IPS-18a (cell line): ENCODE results near the gene C19orf25.
"Not testable (repeated sequence)": the region's sequence is repeated elsewhere in the genome, so short reads cannot be mapped to it uniquely, and the experiment has no call there.

Source experiments
- H3K27ac ChIP-seq: one replicate; pipeline ENCODE4 v1.5.1; 2013; ENCODE audit warnings: low read length
- H3K27me3 ChIP-seq: one replicate; pipeline ENCODE4 v1.6.1; 2013; ENCODE audit warnings: mild to moderate bottlenecking, low read length; ENCODE audit not compliant: control insufficient read depth, insufficient read depth
- H3K36me3 ChIP-seq: one replicate; pipeline ENCODE4 v1.6.1; 2013; ENCODE audit warnings: low read depth, low read length; ENCODE audit not compliant: control insufficient read depth
- H3K4me1 ChIP-seq: one replicate; pipeline ENCODE4 v1.6.1; 2013; ENCODE audit warnings: low read depth, low read length; ENCODE audit not compliant: control insufficient read depth
- H3K4me3 ChIP-seq: one replicate; pipeline ENCODE4 v1.5.1; 2013; ENCODE audit warnings: low read length
- H3K9ac ChIP-seq: one replicate; pipeline ENCODE4 v1.6.1; 2013; ENCODE audit warnings: mild to moderate bottlenecking, low read length, moderate library complexity
- H3K9me3 ChIP-seq: one replicate; pipeline ENCODE4 v1.6.1; 2013; ENCODE audit warnings: low read depth, low read length; ENCODE audit not compliant: control insufficient read depth

C19orf25 gene

DNA sequence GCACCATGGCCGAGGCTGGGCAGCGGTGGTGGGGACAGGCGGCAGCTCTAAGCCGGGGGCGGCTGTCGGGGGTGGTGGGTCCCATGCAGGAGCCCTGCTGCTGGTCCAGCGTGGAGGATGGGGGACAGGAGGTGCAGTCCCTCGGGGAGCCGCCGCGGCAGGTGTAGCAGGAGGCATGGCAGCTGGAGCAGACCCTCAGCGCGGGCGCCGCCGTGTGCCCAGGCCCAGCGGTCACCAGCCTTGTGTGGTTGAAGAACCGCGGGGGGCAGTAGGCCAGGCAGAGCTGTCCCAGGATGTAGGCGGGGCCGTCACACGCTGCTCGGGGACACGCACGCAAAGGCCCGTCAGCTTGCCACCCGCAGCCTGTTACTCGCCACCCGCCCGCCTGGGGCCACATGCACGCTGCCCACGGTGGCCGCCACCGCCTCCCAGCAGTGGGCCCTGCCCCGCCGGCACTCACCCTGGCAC lies 2.9 kb upstream of the C19orf25 start:
- Histone ChIP-seq H3K4me3 (no peak overlapping the region), H3K9ac (no peak overlapping the region), H3K27me3 (no peaks in the 10 kb centered on the region)

DNA sequence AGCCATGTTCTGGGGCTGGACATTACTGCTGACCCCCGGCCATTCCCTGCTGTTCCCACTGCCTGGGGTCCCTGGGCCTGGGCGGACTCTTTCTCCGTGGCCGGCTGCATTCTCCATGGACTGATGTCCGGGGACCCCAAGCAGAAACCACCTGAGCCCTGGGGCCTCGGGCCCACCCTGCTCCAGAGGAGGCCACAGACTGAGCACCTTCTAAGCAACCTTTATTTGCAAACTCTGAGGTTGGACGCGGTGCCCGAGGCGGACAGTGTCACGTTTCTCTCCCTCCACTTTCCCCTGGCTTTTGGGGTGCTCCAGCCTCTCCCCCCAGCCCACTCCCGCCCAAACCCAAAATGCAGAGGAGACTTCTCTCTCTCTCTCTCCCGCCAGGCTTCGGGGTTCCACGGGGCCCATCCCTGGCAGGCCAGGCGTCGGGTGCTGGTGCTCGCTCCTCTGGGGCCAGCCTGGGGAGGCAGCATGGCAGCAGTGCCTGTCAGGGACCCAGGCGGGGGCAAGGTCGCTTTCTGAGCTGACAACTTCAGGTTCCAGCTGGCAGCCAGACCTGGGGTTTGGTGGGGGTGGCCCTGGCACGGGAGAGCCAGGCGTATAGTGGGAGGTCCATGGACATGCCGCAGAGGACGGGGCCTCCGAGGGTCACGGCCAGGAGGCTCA lies 2.3 kb upstream of the C19orf25 start:
- no peaks in the 10 kb centered on the region for H3K36me3 ChIP-seq
- H3K27ac ChIP-seq: no peak overlapping the region
- H3K4me1 ChIP-seq: no peaks in the 10 kb centered on the region
- no peaks in the 10 kb centered on the region for H3K27me3 ChIP-seq
- H3K9ac ChIP-seq: no peak overlapping the region
- no peaks in the 10 kb centered on the region for H3K9me3 ChIP-seq
- no peak overlapping the region for H3K4me3 ChIP-seq

More for the DNA sequence above, 2.9 kb upstream of the C19orf25 start:
- no peaks in the 10 kb centered on the region for H3K4me1 ChIP-seq
- H3K27ac ChIP-seq: no peak overlapping the region
- no peaks in the 10 kb centered on the region for H3K9me3 ChIP-seq
- no peaks in the 10 kb centered on the region for H3K36me3 ChIP-seq

DNA sequence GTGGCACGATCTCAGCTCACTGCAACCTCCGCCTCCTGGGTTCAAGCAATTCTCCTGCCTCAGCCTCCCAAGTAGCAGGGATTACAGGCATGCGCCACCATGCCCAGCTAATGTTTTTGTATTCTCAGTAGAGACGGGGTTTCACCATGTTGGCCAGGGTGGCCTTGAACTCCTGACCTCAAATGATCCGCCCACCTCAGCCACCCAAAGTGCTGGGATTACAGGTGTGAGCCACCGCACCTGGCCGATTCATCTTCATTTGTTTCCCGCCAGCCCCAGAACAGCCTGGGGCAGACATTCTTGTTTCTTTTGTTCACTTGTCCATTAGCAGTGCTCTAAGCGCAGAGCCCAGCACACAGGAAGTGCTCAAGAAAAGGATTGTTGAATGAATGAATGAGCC lies 2.0 kb downstream of the C19orf25 start:
- not testable (repeated sequence) for H3K4me3 ChIP-seq, H3K27ac ChIP-seq, H3K4me1 ChIP-seq, H3K36me3 ChIP-seq, H3K9ac ChIP-seq, H3K9me3 ChIP-seq
- peaks cover 19% of the 10 kb centered on the region for H3K27me3 ChIP-seq

DNA sequence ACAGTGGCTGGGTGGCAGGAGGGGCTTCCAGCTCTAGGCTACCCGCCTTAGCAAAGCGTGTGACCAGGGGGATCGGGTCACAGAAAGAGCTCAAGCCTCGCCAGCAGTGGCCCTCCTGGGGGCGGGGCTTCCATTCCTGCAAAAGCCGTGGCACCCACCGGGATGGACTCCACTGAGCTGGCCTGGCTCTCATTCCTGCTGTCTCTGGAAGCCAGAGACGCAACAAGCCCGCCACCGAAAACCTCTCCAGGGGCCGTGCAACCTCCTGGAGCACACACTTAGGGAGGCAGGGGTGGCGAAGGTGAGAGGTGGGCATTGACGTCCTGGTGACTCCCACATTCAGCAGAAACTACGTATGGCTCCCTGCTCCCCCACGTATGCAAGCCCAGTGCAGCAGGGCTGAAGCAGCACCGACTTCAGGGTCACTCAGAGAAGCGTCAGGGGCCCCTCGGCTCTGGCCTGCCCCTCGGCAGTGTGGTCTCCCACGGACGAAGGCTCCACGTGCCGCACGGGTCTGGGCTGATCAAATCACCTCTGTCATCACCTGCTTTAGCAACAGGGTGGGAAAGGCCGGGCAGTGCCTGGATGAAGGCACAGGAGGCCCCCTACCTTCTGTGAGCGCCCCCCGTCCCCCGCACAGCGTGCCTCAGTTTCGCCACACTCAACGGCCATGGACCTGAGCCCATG lies 3.1 kb downstream of the C19orf25 start:
- Histone ChIP-seq H3K9ac (no peak overlapping the region), H3K9me3 (no peaks in the 10 kb centered on the region), H3K4me3 (no peak overlapping the region), H3K4me1 (no peaks in the 10 kb centered on the region), H3K36me3 (no peaks in the 10 kb centered on the region), H3K27me3 (peaks cover 30% of the 10 kb centered on the region), H3K27ac (no peak overlapping the region)

DNA sequence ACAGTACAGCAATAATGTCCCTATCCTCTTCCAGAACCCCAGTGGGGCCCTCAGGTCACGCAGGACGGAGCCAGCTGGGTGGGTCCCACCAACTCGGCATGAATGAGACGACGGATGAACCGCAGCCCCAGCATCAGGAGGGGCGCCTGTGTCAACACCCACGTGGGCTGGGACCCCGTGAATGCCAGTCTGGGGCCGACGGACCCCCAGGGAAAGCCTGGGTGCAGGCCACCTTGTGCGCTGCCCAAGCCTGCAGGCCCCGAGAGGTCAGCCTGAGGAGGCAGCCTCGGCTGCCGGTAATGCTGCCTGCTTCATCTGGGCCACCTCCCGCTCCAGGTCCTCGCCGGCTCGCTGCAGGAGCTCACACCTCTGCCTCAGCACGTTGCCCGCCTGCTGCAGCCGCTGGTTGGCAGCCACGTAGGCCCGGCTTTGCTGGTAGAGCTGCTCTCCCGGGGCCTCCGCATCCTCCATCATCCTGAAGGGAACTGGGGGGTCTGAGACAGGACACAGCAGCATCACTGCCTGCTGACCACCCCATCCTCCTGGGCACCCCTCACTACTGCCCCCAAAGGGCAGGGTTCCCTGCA lies 4.2 kb downstream of the C19orf25 start:
- peaks cover 40% of the 10 kb centered on the region for H3K27me3 ChIP-seq
- H3K4me3 ChIP-seq: no peak overlapping the region
- no peaks in the 10 kb centered on the region for H3K36me3 ChIP-seq
- no peaks in the 10 kb centered on the region for H3K4me1 ChIP-seq
- no peak overlapping the region for H3K27ac ChIP-seq
- H3K9me3 ChIP-seq: no peaks in the 10 kb centered on the region
- H3K9ac ChIP-seq: no peak overlapping the region

DNA sequence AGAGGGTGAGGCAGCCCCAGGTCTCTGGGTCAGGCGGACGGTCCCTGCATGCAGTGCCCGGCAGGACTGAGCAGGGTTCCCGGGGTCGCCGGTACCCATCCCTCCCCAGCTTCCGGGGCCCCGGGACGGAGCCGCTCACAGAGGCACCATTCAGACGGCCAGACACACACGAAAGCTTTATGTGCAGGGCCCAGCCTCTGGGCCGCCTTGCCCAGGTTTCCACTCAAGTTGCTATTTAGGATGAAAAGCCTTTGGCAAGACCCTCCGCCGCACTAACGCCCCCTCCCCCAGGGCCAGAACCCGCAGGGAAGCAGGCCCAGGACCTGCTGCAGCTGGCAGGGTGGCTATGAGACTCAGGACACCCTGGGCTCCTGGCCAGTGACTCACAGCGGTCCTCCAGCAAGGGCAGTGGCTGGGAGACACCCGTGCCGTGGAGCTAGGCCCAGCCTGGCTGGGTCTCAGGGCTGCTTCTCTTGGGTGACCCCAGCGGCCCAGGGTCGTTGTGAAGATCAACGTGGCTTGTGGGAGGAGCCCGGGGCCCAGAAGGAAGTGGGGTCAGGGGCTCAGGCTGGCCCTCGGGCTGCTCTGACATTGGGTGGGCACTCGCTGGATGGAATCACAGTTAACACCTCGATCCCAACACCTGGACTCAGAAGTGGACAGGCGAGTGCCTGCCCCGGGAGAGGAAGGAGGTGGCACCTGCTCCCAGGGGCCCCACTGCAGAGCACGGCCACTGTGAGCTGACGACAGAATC lies 4.8 kb downstream of the C19orf25 start:
- H3K27ac ChIP-seq: no peak overlapping the region
- no peaks in the 10 kb centered on the region for H3K4me1 ChIP-seq
- H3K4me3 ChIP-seq: no peak overlapping the region
- H3K9ac ChIP-seq: no peak overlapping the region
- no peaks in the 10 kb centered on the region for H3K9me3 ChIP-seq
- H3K36me3 ChIP-seq: no peaks in the 10 kb centered on the region
- peaks cover 47% of the 10 kb centered on the region for H3K27me3 ChIP-seq

DNA sequence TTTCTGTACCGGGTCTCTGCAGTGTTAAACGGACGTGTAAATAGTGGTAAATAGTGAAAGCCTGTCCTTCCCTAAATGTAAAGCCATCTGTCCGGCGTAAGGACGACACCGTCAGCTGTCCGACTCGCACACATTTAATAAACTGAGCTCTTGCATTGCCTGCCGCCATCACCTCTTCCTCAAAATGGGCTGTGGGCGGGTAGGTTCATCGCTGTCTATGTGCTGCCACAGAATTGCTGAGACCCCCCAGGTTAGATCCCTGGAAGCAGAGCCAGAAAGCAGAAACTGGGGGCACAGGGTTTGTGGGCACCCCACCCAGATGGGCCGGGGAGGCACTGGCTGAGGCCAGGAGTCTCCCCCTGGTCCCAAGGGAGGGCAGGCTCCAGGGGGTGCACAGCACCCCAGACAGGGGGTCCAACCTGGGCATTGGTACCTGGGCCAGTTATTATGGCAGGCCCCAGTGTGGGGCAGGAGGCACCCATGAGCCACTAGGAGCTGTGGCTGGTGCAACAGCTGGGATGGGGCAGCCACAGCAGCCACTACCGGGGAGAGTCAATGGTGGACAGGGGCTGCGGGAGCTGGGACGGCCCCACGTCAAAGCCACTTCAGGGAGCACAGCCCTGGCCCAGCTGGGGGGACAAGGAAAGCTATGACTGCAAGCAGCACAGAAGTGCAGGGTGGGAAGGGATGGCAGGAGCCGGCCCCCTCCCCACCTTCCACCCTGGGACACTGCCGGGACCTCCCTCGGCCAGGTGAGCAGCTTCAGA lies 5.7 kb downstream of the C19orf25 start:
- H3K27ac ChIP-seq: no peak overlapping the region
- no peak overlapping the region for H3K9ac ChIP-seq
- H3K9me3 ChIP-seq: no peaks in the 10 kb centered on the region
- peaks cover 56% of the 10 kb centered on the region for H3K27me3 ChIP-seq
- H3K4me3 ChIP-seq: no peak overlapping the region
- H3K36me3 ChIP-seq: no peaks in the 10 kb centered on the region
- no peaks in the 10 kb centered on the region for H3K4me1 ChIP-seq

DNA sequence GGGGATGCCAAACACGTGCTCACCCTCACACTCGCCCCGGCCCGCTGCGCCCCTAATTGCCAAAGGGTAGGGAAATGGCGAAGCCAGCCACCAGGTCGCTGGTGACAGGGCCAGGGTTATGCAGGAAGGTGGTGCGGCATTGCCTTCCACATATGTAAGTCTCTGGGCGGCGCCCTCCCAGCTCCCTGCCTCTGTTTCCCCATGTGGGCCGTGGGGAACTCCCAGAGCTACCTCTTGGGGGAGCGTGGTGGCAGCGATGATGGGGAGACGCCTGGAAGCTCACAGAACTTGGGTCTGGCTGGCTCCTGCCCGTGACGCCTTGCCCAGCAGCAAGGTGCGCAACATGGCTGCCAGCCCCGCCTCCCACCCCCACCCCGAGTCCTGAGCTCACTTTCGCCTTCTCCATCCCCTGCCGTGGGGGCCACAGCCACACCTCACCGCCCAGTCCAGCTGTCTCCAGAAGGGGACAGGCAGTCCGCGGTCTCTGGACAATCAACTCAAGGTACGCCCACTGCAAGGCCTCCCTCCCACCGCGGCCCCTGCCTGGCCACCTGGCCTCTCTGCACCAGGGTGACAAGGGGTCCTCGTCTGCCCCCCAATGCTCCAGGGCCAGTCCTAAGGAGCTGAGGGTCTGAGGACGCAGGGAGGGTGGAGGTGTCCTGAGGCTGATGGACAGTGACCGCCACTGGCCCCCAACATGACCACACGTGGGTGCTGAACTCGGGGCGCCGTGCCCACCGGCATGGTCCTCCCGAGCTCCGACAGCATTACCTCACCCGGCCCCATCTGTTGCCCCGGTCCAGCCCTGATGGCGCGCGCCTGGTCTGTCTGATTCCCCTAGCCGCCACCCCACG lies 6.6 kb downstream of the C19orf25 start:
- Histone ChIP-seq H3K9me3 (no peaks in the 10 kb centered on the region), H3K27ac (no peak overlapping the region), H3K36me3 (no peaks in the 10 kb centered on the region), H3K4me3 (no peak overlapping the region), H3K4me1 (no peaks in the 10 kb centered on the region), H3K27me3 (peaks cover 64% of the 10 kb centered on the region), H3K9ac (no peak overlapping the region)

DNA sequence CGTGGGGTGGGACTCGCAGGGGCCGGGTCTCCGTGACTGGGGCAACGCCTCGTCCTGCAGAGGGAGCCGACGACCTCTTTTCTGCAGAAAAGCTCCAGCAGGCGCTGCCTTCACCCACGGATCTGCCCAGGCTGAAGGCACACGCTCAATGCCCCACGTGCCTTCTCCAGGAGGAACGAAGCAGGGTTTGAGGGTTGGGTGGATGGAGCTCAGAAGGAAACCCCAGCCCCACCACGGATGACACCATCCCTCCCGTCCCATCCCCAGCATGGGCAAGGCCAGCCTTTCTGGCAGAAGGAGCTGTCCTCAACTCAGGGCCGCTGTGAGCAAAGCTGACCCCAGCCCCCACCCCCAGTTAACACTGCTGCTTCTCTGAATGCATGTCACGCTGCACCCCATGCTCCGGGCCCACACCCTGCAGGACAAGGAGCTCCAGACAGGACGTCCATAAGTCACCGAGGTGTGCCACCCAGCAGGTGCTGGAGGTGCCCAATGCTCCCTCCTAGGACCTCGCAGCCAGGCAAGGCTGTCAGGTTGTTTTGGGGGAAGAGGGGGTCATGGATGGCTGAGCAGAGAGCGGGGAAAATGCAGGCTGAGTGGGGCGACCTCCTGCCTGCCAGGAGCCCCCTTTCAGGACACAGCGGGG lies 7.4 kb downstream of the C19orf25 start:
- H3K27ac ChIP-seq: no peak overlapping the region
- peaks cover 73% of the 10 kb centered on the region for H3K27me3 ChIP-seq
- no peaks in the 10 kb centered on the region for H3K9me3 ChIP-seq
- H3K9ac ChIP-seq: no peak overlapping the region
- H3K4me1 ChIP-seq: no peaks in the 10 kb centered on the region
- H3K36me3 ChIP-seq: no peaks in the 10 kb centered on the region
- H3K4me3 ChIP-seq: peak overlapping the region; percentile 35

DNA sequence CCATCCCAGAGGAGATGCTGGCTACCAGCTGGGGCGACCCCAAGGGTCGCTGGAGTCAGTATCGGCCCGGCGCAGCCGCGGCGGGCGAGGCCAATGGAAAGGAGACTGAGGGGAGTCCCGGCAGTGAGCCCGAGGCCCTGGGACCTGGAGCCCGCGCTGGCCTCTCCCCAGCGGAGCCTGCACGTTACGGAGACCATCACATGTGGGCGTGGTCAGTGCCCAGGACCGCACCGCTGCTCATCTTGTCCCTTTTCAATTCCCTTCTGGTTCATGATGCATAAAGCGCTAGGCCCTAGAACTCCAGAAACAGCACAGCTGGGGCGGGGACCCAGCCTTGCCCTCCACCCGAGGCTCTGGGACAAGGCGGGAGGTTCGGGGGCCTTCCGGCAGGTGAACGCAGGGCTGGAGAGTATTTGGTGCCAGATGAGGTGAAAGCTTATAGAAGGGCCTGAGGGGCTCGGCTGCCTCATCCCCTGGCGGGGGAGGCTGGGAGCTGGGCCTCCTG lies 8.0 kb downstream of the C19orf25 start:
- Histone ChIP-seq H3K4me3 (peak overlapping the region; percentile 35), H3K9ac (no peak overlapping the region), H3K36me3 (no peaks in the 10 kb centered on the region), H3K9me3 (no peaks in the 10 kb centered on the region), H3K4me1 (no peaks in the 10 kb centered on the region), H3K27me3 (peaks cover 78% of the 10 kb centered on the region), H3K27ac (no peak overlapping the region)
